Measurements from ENCODE around the gene NR2C1. TPM values are rescaled to one million over a fixed set of nuclear protein-coding genes. Genes with fewer than 3 reads are reported as not detected.

Gene NR2C1
- total RNA-seq, 2 donors from 2014 or later: 45.6 to 92.8 TPM

DNA sequence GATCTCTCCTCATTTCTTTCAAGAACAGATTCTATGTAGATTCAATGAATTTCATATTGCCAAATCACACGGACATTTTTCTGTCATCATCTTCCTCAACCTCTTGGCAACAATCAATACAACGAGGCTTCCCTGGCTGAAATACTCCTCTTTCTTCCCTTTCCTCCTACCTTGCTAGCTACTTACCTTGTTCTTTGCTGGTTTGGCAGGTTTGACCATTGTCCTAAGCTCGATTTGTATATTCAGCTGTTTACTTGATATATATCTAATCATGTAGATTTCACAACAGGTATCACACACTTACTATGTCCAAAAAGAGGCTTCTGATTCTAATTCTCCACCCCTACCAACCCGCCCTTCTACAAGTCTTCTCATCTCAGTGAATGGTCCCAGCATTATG is 93.5 kb downstream of the NR2C1 start:
- DNase-seq (ENCODE audit: low spot score): no peak
- TF ChIP-seq, protein P1, sequence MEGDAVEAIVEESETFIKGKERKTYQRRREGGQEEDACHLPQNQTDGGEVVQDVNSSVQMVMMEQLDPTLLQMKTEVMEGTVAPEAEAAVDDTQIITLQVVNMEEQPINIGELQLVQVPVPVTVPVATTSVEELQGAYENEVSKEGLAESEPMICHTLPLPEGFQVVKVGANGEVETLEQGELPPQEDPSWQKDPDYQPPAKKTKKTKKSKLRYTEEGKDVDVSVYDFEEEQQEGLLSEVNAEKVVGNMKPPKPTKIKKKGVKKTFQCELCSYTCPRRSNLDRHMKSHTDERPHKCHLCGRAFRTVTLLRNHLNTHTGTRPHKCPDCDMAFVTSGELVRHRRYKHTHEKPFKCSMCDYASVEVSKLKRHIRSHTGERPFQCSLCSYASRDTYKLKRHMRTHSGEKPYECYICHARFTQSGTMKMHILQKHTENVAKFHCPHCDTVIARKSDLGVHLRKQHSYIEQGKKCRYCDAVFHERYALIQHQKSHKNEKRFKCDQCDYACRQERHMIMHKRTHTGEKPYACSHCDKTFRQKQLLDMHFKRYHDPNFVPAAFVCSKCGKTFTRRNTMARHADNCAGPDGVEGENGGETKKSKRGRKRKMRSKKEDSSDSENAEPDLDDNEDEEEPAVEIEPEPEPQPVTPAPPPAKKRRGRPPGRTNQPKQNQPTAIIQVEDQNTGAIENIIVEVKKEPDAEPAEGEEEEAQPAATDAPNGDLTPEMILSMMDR (IDR thresholded peaks at IDR 0.05): no peak
- Histone ChIP-seq H3K9me3 (no peaks in the 10 kb centered on the region), H3K27ac (no peak overlapping the region), H3K36me3 (peaks cover 2% of the 10 kb centered on the region), H3K4me3 (no peak overlapping the region), H3K27me3 (replicated peaks; ENCODE audit: insufficient read depth) (no peaks in the 10 kb centered on the region), H3K4me1 (ENCODE audit: control insufficient read depth in 1 of 2, low read depth in 2 of 2) (no peaks in the 10 kb centered on the region)
- no peak for ATAC-seq (ENCODE audit: insufficient number of reproducible peaks, low FRiP score, low read depth)

DNA sequence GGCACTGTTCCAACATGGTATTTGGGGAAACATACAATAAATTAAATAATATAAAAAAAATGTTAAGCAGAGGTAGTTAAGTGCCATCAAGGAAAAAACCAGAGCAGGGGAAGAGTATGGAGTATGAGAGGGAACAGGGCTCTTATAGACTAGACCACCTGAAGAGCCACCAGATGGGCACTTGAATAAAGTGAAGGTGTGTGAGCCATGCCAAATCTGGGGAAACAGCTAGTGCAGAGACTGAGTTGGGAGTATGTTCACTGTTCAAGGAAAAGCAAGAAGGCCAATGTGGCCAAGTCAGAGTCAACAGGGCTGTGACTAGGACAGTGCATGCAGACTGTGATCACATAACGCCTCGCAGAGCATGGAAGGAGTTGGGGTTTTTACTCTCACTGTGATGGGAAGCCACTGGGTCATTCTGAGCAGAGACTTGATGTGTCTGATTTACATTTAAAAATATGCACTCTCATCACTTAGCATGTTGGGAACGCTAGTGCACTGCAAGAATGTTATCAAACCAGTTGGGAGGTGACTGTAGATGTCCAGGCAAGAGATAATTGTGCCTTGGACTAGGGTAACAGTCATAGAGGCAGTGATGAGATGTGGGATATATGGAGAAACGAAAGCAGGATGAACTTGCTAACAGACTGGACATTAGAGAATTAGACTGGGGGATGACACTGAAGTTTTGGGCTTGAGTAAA is 95.5 kb downstream of the NR2C1 start:
- Histone ChIP-seq H3K4me3 (no peak overlapping the region), H3K9me3 (no peaks in the 10 kb centered on the region), H3K4me1 (ENCODE audit: control insufficient read depth in 1 of 2, low read depth in 2 of 2) (no peaks in the 10 kb centered on the region), H3K27me3 (replicated peaks; ENCODE audit: insufficient read depth) (no peaks in the 10 kb centered on the region), H3K36me3 (peaks cover 2% of the 10 kb centered on the region), H3K27ac (no peak overlapping the region)
- TF ChIP-seq, protein P1 (IDR thresholded peaks at IDR 0.05): no peak
- ATAC-seq (ENCODE audit: insufficient number of reproducible peaks, low FRiP score, low read depth) (no peak), DNase-seq (ENCODE audit: low spot score) (no peak)

DNA sequence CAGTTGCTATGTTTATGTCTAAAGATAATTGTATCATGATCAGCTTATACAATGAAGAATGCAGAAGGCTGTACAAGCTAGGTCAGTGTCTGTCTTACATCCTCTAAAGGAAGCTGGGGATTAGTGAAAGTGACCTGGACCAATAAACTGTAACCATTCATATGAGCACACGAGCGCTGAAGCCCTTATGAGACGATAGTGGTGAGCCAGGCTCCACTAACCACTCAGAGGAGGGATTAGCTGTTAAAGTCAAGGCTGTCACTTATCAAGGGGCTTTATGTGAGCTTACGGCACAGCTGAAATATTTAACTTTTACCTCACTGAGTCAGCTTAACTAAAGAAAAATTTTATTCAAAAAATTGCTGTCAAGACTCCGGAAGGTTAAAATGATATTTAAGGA is 100.2 kb downstream of the NR2C1 start:
- DNase-seq (ENCODE audit: low spot score) (no peak), ATAC-seq (ENCODE audit: insufficient number of reproducible peaks, low FRiP score, low read depth) (no peak)
- H3K9me3 ChIP-seq: no peaks in the 10 kb centered on the region
- H3K4me1 ChIP-seq (ENCODE audit: control insufficient read depth in 1 of 2, low read depth in 2 of 2): no peaks in the 10 kb centered on the region
- no peak overlapping the region for H3K4me3 ChIP-seq
- TF ChIP-seq, protein P1 (IDR thresholded peaks at IDR 0.05): no peak
- H3K27me3 ChIP-seq (replicated peaks; ENCODE audit: insufficient read depth): no peaks in the 10 kb centered on the region
- H3K36me3 ChIP-seq: no peaks in the 10 kb centered on the region
- no peak overlapping the region for H3K27ac ChIP-seq

DNA sequence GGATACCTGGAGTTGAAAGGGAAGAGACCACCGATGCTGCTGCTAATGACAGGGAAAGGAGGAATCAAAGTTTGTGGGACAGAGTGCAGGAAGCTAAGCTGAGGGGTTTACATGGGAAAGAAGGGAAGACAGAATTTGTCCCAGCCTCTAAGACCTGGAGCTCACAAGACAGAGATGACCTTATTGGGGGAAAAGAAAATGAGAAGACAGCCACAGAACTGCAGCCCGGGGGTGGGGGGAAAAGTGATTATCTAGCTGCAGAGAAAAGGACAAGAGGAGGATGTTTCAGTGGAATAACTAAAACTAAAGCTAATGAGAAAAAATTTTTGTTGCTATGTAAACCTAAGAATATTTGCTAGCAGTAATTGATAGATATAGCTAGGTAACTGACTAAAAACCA is 100.6 kb downstream of the NR2C1 start:
- TF ChIP-seq, protein P1 (IDR thresholded peaks at IDR 0.05): no peak
- H3K27me3 ChIP-seq (replicated peaks; ENCODE audit: insufficient read depth): no peaks in the 10 kb centered on the region
- no peak overlapping the region for H3K27ac ChIP-seq
- H3K4me1 ChIP-seq (ENCODE audit: control insufficient read depth in 1 of 2, low read depth in 2 of 2): no peaks in the 10 kb centered on the region
- no peak overlapping the region for H3K4me3 ChIP-seq
- ATAC-seq (ENCODE audit: insufficient number of reproducible peaks, low FRiP score, low read depth): no peak
- no peak for DNase-seq (ENCODE audit: low spot score)
- no peaks in the 10 kb centered on the region for H3K9me3 ChIP-seq
- no peaks in the 10 kb centered on the region for H3K36me3 ChIP-seq

DNA sequence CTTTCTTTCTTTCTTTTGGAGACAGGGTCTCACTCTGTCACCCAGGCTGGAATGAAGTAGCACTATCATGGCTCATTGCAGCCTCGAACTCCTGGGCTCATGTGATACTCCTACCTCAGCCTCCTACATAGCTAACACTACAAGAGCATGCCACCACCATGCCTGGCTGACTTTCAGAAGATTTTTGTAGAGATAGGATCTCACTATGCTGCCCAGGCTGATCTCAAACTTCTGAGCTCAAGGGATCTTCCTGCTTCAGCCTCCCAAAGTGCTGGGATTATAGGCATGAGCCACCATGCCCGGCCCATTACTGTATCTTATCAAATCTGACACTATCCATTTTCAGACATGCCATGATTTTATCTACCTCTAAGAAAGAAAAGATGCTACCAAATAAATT is 101.5 kb downstream of the NR2C1 start:
- TF ChIP-seq, protein P1 (IDR thresholded peaks at IDR 0.05): no peak
- no peaks in the 10 kb centered on the region for H3K9me3 ChIP-seq
- H3K27ac ChIP-seq: no peak overlapping the region
- no peaks in the 10 kb centered on the region for H3K4me1 ChIP-seq (ENCODE audit: control insufficient read depth in 1 of 2, low read depth in 2 of 2)
- H3K36me3 ChIP-seq: no peaks in the 10 kb centered on the region
- no peak overlapping the region for H3K4me3 ChIP-seq
- DNase-seq (ENCODE audit: low spot score) (no peak), ATAC-seq (ENCODE audit: insufficient number of reproducible peaks, low FRiP score, low read depth) (no peak)
- no peaks in the 10 kb centered on the region for H3K27me3 ChIP-seq (replicated peaks; ENCODE audit: insufficient read depth)
